Endothelial cell of umbilical vein (primary cell): ENCODE measurements around the gene NDUFS1. TPM values are rescaled to one million over a fixed set of nuclear protein-coding genes. Genes with fewer than 3 reads are reported as not detected.

Experiments used
- BruUV-seq: library from RNA; stranded (reverse); fragments of 400-500 nt; replicated peaks from 2 replicates; lab custom pipeline; 2021; lab: Mats Ljungman, UMichigan
- CTCF ChIA-PET: fragments of 300-600, 350-600 bp; sonication (Branson Sonifier 250); formaldehyde crosslinking; loops from one replicate; lab custom pipeline; 2021; ENCODE audit warnings: antibody characterized with exemption, inconsistent platforms; lab: Charles Lee
- POLR2A ChIA-PET: fragments of 300-600, 350-600 bp; sonication (Branson Sonifier 250); formaldehyde crosslinking; loops from one replicate; lab custom pipeline; 2021; ENCODE audit warnings: antibody characterized with exemption, inconsistent platforms; lab: Charles Lee
- DNase-seq: peaks from one replicate; pipeline ENCODE4 v3.0.0-alpha.2; 2011; ENCODE audit warnings: low read depth, low spot score
- FAIRE-seq: peaks from 2 replicates; lab custom pipeline; 2011; peaks lifted over from hg19 to GRCh38; lab: Jason Lieb, UNC
- H2AFZ ChIP-seq: 2 replicates; pipeline ENCODE4 v1.6.0; 2012; ENCODE audit warnings: low read depth, low read length, control low read depth, inconsistent platforms
- H3K27ac ChIP-seq: 2 replicates; pipeline ENCODE4 v1.5.1; 2011; ENCODE audit warnings: low read depth, mild to moderate bottlenecking, control low read depth, low read length, moderate library complexity; ENCODE audit not compliant: insufficient read depth
- H3K27me3 ChIP-seq, 2 experiments: 2 replicates each; pipeline versions ENCODE4 v1.6.0 to v1.6.1; 2011; ENCODE audit warnings: low read length in 2 of 2, mixed read lengths in 1 of 2; ENCODE audit not compliant: control insufficient read depth in 2 of 2, insufficient read depth in 2 of 2
- H3K36me3 ChIP-seq, 2 experiments: 2 replicates in 1 of 2; 3 replicates in 1 of 2; pipeline ENCODE4 v1.5.1; 2011; ENCODE audit warnings: low read length in 2 of 2, mild to moderate bottlenecking in 1 of 2, moderate library complexity in 1 of 2; ENCODE audit not compliant: control insufficient read depth in 2 of 2, insufficient read depth in 2 of 2; ENCODE audit errors: extremely low read depth in 1 of 2
- H3K4me1 ChIP-seq: 3 replicates; pipeline ENCODE4 v1.5.1; 2011; ENCODE audit warnings: mild to moderate bottlenecking, low read length; ENCODE audit not compliant: control insufficient read depth, insufficient read depth; ENCODE audit errors: extremely low read depth
- H3K4me2 ChIP-seq: 2 replicates; pipeline ENCODE4 v1.6.1; 2011; ENCODE audit warnings: low read length, control low read depth, mixed read lengths; ENCODE audit not compliant: insufficient read depth
- H3K4me3 ChIP-seq, 3 experiments: fragments of 200-600 bp in 1 of 3; sonication (generic), shearing (Covaris generic) in 1 of 3; replicated peaks in 1 of 3; 2 replicates each; pipeline ENCODE4 v1.5.1; 2011 to 2016; ENCODE audit warnings: control low read depth in 3 of 3, low read length in 3 of 3, mild to moderate bottlenecking in 2 of 3, inconsistent platforms in 1 of 3, low read depth in 1 of 3, moderate library complexity in 1 of 3; ENCODE audit not compliant: insufficient read depth in 1 of 3
- H3K79me2 ChIP-seq: 2 replicates; pipeline ENCODE4 v1.6.0; 2012; ENCODE audit warnings: low read length, inconsistent platforms; ENCODE audit not compliant: control insufficient read depth, insufficient read depth
- H3K9ac ChIP-seq: replicated peaks from 2 replicates; pipeline ENCODE3; 2011; ENCODE audit warnings: low read length, control low read depth; ENCODE audit not compliant: insufficient read depth; ENCODE audit errors: extremely low read depth
- H3K9me1 ChIP-seq: replicated peaks from 3 replicates; pipeline ENCODE4 v1.6.0; 2011; ENCODE audit warnings: mild to moderate bottlenecking, low read length; ENCODE audit not compliant: control insufficient read depth, insufficient read depth; ENCODE audit errors: extremely low read depth
- H3K9me3 ChIP-seq: replicated peaks from 2 replicates; pipeline ENCODE4 v1.5.1; 2012; ENCODE audit warnings: low read length, inconsistent platforms; ENCODE audit not compliant: control insufficient read depth, insufficient read depth
- H4K20me1 ChIP-seq: replicated peaks from 2 replicates; pipeline ENCODE3; 2011; ENCODE audit warnings: mild to moderate bottlenecking, low read length; ENCODE audit not compliant: control insufficient read depth, insufficient read depth; ENCODE audit errors: extremely low read depth
- CTCF ChIP-seq, 2 donors: IDR thresholded peaks; 1 replicate in 1 of 2; 2 replicates in 1 of 2; pipeline ENCODE4 v1.5.1; 2011; ENCODE audit warnings: low read length in 2 of 2, mild to moderate bottlenecking in 2 of 2, moderate library complexity in 2 of 2, control low read depth in 1 of 2, inconsistent platforms in 1 of 2, low read depth in 1 of 2; ENCODE audit not compliant: insufficient read depth in 1 of 2; ENCODE audit errors: extremely low read depth in 1 of 2
- EZH2 ChIP-seq: IDR thresholded peaks from 2 replicates; pipeline ENCODE4 v1.6.1; 2012; ENCODE audit warnings: borderline replicate concordance, low read depth, mild to moderate bottlenecking, moderate library complexity, low read length, inconsistent platforms; ENCODE audit not compliant: severe bottlenecking
- FOS ChIP-seq: IDR thresholded peaks from 2 replicates; pipeline ENCODE4 v1.6.1; 2011; ENCODE audit warnings: mild to moderate bottlenecking, low read length, moderate library complexity, borderline replicate concordance; ENCODE audit not compliant: insufficient read depth
- GATA2 ChIP-seq: IDR thresholded peaks from 2 replicates; pipeline ENCODE4 v1.7.0; 2011; ENCODE audit warnings: low read depth, mild to moderate bottlenecking, moderate library complexity, mixed read lengths, low read length; ENCODE audit not compliant: insufficient read length, insufficient read depth
- JUN ChIP-seq: IDR thresholded peaks from 2 replicates; pipeline ENCODE4 v1.6.1; 2011; ENCODE audit warnings: borderline replicate concordance, low read depth; ENCODE audit not compliant: insufficient read length, insufficient read depth
- MAX ChIP-seq: IDR thresholded peaks from 2 replicates; pipeline ENCODE4 v1.6.1; 2011; ENCODE audit not compliant: insufficient read depth, insufficient read length
- MYC ChIP-seq: IDR thresholded peaks from one replicate; pipeline ENCODE4 v1.6.1; 2011; ENCODE audit warnings: mild to moderate bottlenecking, low read depth, low read length
- POLR2A ChIP-seq: IDR thresholded peaks from 2 replicates; pipeline ENCODE4 v1.6.1; 2012; ENCODE audit warnings: low read depth, mild to moderate bottlenecking, control low read depth, low read length
- POLR2AphosphoS5 ChIP-seq: IDR thresholded peaks from 2 replicates; pipeline ENCODE4 v1.6.1; 2012; ENCODE audit warnings: low read depth, mild to moderate bottlenecking, control low read depth, low read length, moderate library complexity; ENCODE audit not compliant: insufficient read depth
- dilution Hi-C: fragments of 300-500 bp; cut with MboI; formaldehyde crosslinking; loops from one replicate; pipeline ENCODE4 v1.15.0; 2019; ENCODE audit warnings: low sequenced_read_pairs; ENCODE audit not compliant: extremely low pct_ligation_motif_present
- intact Hi-C: fragments of 100-400 bp; cut with micrococcal nuclease; formaldehyde crosslinking; loops from one replicate; pipeline ENCODE4 v1.10.0; 2022
- polyA plus RNA-seq, 4 experiments: library from polyadenylated mRNA; depleted of rRNA in 3 of 4; stranded (reverse) in 3 of 4; unstranded in 1 of 4; fragments of >200 nt; gene quantifications; 2 replicates each; pipeline versions ENCODE4 v1.2.1 to v1.2.3, GENCODE V29; 2011 to 2012; ENCODE audit warnings: missing spikeins in 1 of 4
- total RNA-seq: library from RNA; stranded (reverse); gene quantifications from 2 replicates; pipeline ENCODE4 v1.2.3, GENCODE V29; 2021

NDUFS1 gene
- total and polyA plus RNA-seq, 2 donors (not counting 3 experiments of a cell fraction or from before 2014, with no cell fraction given), result 49.8 to 93.2 TPM

GRCh38 chr2:206149330-206149729 lies 9.9 kb downstream of the NDUFS1 start:
- ChIA-PET CTCF (no interaction called here), POLR2A (no interaction called here)
- H2AFZ ChIP-seq, result no peak overlapping the region
- no peak overlapping the region for H3K9ac ChIP-seq
- no peak overlapping the region for H3K27ac ChIP-seq
- no peak overlapping the region for H3K4me2 ChIP-seq
- FAIRE-seq, result no peak
- no peak overlapping the region for H3K4me3 ChIP-seq
- H3K79me2 ChIP-seq, result peaks cover 29% of the 10 kb centered on the region
- no peak for TF ChIP-seq EZH2
- no peak for TF ChIP-seq MAX
- no peak for TF ChIP-seq POLR2A
- no peak for TF ChIP-seq CTCF (IDR thresholded peaks at IDR 0.05; ENCODE audit: extremely low read depth in 1 of 2, insufficient read depth in 1 of 2, low read depth in 1 of 2, low read length in 2 of 2)
- TF ChIP-seq FOS, result no peak
- TF ChIP-seq MYC, result no peak
- no peak for TF ChIP-seq GATA2
- no peak for TF ChIP-seq POLR2AphosphoS5
- no peak for TF ChIP-seq JUN
- no peaks in the 10 kb centered on the region for H3K27me3 ChIP-seq
- no peaks in the 10 kb centered on the region for H4K20me1 ChIP-seq
- DNase-seq, result no peak
- no peaks in the 10 kb centered on the region for H3K4me1 ChIP-seq
- peaks cover 15 to 26% of the 10 kb centered on the region in 2 experiments for H3K36me3 ChIP-seq
- no TSS peak for BruUV-seq
- H3K9me1 ChIP-seq, result no peaks in the 10 kb centered on the region
- dilution Hi-C loops, result no loop called here
- H3K9me3 ChIP-seq, result no peaks in the 10 kb centered on the region
- intact Hi-C loops, result no loop called here
